Posterior vena cava (tissue), 2 donors: ENCODE data around the gene OR9Q1. TPM values are rescaled to one million over a fixed set of nuclear protein-coding genes. Genes with fewer than 3 reads are reported as not detected.
"Not testable (repeated sequence)": the region's sequence is repeated elsewhere in the genome, so short reads cannot be mapped to it uniquely, and the experiment has no call there.

Experiments
- DNase-seq: peaks from one replicate; pipeline ENCODE4 v3.0.0-alpha.2; 2020; ENCODE audit warnings: low spot score
- intact Hi-C, 2 donors: fragments of 100-400 bp; cut with DNase I; formaldehyde crosslinking; loops; one replicate each; pipeline versions ENCODE4 v1.14.1 to v1.14.2; 2022 to 2023
- total RNA-seq, 2 donors: library from RNA; stranded (reverse); fragmentation: NEBNext Ultra II Directional; extraction: Animal tissue kit (Norgen Biotek cat#: 25700); gene quantifications; one replicate each; pipeline ENCODE4 v1.2.1, GENCODE V29; 2021
- donor health status: DM: yes; HTN: yes; CAD: no.
- donor health status: DM: yes; HTN: yes; CAD: no.

OR9Q1 gene
- total RNA-seq, 2 donors from 2014 or later: not detected

- no peak for DNase-seq
- intact Hi-C loops: no loop called here
Observed at GRCh38 chr11:58195939-58196338, 172.3 kb downstream of the OR9Q1 start.

- DNase-seq: no peak
- intact Hi-C loops: no loop called here
Observed at GRCh38 chr11:58199271-58199670, 175.6 kb downstream of the OR9Q1 start.

- no peak for DNase-seq
- intact Hi-C loops: no loop called here
Observed at GRCh38 chr11:58204042-58204441, 180.4 kb downstream of the OR9Q1 start, which contains the start of gene OR1S2. OR1S2 (minus strand) TSS chr11:58204142; CDS start chr11:58204142, 0 bp downstream.

- intact Hi-C loops: not testable (repeated sequence)
Observed at GRCh38 chr11:58212420-58212819, 188.7 kb downstream of the OR9Q1 start, which contains the start of gene OR1S1. OR1S1 (plus strand) TSS chr11:58212720.

GRCh38 chr11:58216476-58216875 is 192.8 kb downstream of the OR9Q1 start:
- intact Hi-C loops: no loop called here
- DNase-seq: no peak

More at GRCh38 chr11:58212420-58212819, 188.7 kb downstream of the OR9Q1 start, which contains the start of gene OR1S1:
- not testable (repeated sequence) for DNase-seq

- DNase-seq: no peak
- intact Hi-C loops: no loop called here
Observed at GRCh38 chr11:58222721-58223120, 199.0 kb downstream of the OR9Q1 start.

- intact Hi-C loops: no loop called here
Observed at GRCh38 chr11:58227956-58228615, 204.4 kb downstream of the OR9Q1 start.

More at GRCh38 chr11:58227956-58228615, 204.4 kb downstream of the OR9Q1 start:
- no peak for DNase-seq

Other genes with a start within 250 kb of the OR9Q1 start
- gene OR6Q1, start 7.1 kb downstream of the OR9Q1 start, total RNA-seq: not detected
- not detected for gene OR9I1, start 101.6 kb downstream of the OR9Q1 start, total RNA-seq
- gene OR9Q2, start 165.2 kb downstream of the OR9Q1 start, total RNA-seq: not detected
- gene OR1S2, start 180.3 kb downstream of the OR9Q1 start, total RNA-seq: not detected
- gene OR1S1, start 188.8 kb downstream of the OR9Q1 start, total RNA-seq: not detected
- not detected for gene OR10Q1, start 205.0 kb downstream of the OR9Q1 start, total RNA-seq
- not detected for gene OR10W1, start 244.4 kb downstream of the OR9Q1 start, total RNA-seq